Measurements from ENCODE around the gene BRIP1. TPM values are rescaled to one million over a fixed set of nuclear protein-coding genes. Genes with fewer than 3 reads are reported as not detected.

BRIP1 gene
- total RNA-seq, 1 experiment from 2014 or later, result 20.2 TPM

GRCh38 chr17:61743766-61744165 is 119.6 kb downstream of the BRIP1 start:
- Histone ChIP-seq H3K23me2 (ENCODE audit: insufficient read length, low read depth, low read length, poor library complexity, severe bottlenecking) (no peaks in the 10 kb centered on the region), H4K5ac (ENCODE audit: insufficient read length, low read depth, low read length) (no peak overlapping the region), H3K27ac (ENCODE audit: insufficient read length, low read depth, low read length) (no peak overlapping the region), H3K18ac (ENCODE audit: insufficient read length, low read depth, low read length) (no peak overlapping the region), H4K20me1 (ENCODE audit: control insufficient read depth, insufficient read depth, insufficient read length) (no peaks in the 10 kb centered on the region), H3K79me2 (ENCODE audit: insufficient read depth, low read length) (no peaks in the 10 kb centered on the region), H3T11ph (ENCODE audit: low read length) (no peak overlapping the region), H3K4me1 (ENCODE audit: insufficient read depth, low read length) (no peaks in the 10 kb centered on the region), H3K9me3 (ENCODE audit: control insufficient read depth, low read depth, low read length) (no peaks in the 10 kb centered on the region), H3K9ac (ENCODE audit: extremely low read depth, insufficient read length, low read length) (no peak overlapping the region), H4K8ac (replicated peaks; ENCODE audit: insufficient read length, low read depth, low read length) (no peak overlapping the region), H3K23ac (ENCODE audit: insufficient read length, low read depth, low read length) (no peak overlapping the region), H4K91ac (ENCODE audit: insufficient read length, low read depth, low read length) (no peak overlapping the region), H3K79me1 (ENCODE audit: insufficient read depth, low read depth, low read length, poor library complexity, severe bottlenecking) (no peaks in the 10 kb centered on the region), H3K4me2 (ENCODE audit: insufficient read depth, insufficient read length, low read length) (no peak overlapping the region), H2BK12ac (ENCODE audit: insufficient read length, low read depth, low read length) (no peak overlapping the region), H2AK5ac (ENCODE audit: insufficient read length, low read length) (no peak overlapping the region), H2BK15ac (ENCODE audit: low read depth, low read length) (no peak overlapping the region), H3K14ac (ENCODE audit: insufficient read depth, low read length) (no peak overlapping the region), H2BK120ac (ENCODE audit: low read depth, low read length, poor library complexity, severe bottlenecking) (no peak overlapping the region), H3K56ac (ENCODE audit: insufficient read length, low read depth, low read length) (no peak overlapping the region), H2BK20ac (ENCODE audit: low read depth, low read length, poor library complexity, severe bottlenecking) (no peak overlapping the region), H3K4ac (ENCODE audit: low read depth, low read length) (no peak overlapping the region), H3K27me3 (ENCODE audit: insufficient read depth, low read length) (no peaks in the 10 kb centered on the region), H2AFZ (ENCODE audit: low read length) (no peak overlapping the region), H2BK5ac (ENCODE audit: insufficient read length, low read length) (no peak overlapping the region)
- Mint-ChIP-seq H3K4me3 (no peak overlapping the region), H3K9me3 (peaks cover 21 to 24% of the 10 kb centered on the region in 2 experiments), H3K36me3 (ENCODE audit: insufficient read depth in 1 of 3, low read depth in 3 of 3) (peaks cover 58 to 79% (median 64%) of the 10 kb centered on the region in 3 experiments), H3K27ac (no peak overlapping the region), H3K27me3 (ENCODE audit: low read depth) (no peaks in the 10 kb centered on the region), H3K4me1 (no peaks in the 10 kb centered on the region)
- TF ChIP-seq CTCF (conservative IDR thresholded peaks at IDR 0.05), result no peak
- no CpG with 5 or more reads among the region's 6 CpGs for WGBS (ENCODE audit: extremely low coverage, insufficient read length, low lambda C conversion rate)
- no peak for DNase-seq
